ENCODE measurements around the gene STAM.

The STAM gene

DNA sequence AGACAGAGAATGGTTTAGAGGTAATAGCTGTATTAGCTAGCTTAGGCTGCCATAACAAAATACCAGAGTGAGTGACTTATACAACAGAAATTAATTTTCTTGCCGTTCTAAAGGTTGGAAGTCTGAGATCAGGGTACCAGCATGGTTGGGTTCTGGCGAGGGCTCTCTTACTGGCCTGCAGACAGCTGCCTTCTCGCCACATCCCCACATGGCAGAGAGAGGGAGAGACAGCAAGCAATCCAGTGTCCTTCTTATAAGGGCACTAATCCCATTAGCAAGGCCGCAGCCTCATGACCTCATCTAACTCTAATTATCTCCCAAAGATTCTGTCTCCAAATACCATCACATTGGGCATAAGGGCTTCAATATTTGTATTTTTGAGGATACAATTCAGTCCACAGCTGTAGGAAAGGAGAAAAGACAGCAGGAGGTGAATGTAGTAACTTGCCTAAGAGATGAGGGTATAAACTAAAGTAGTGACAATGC is 3.6 kb upstream of the STAM start:
- peaks cover 41% of the 10 kb centered on the region for H3K79me2 ChIP-seq (ENCODE audit: insufficient read depth, low read length)
- no peaks in the 10 kb centered on the region for H3K36me3 ChIP-seq (ENCODE audit: insufficient read depth, low read length)

GRCh38 chr10:17643339-17643754 is 604 bp upstream of the STAM start:
- no peaks in the 10 kb centered on the region for H3K9me2 ChIP-seq (replicated peaks; ENCODE audit: low read depth, low read length)
- no peaks in the 10 kb centered on the region for H3F3A ChIP-seq (ENCODE audit: low read depth)
- peaks cover 47% of the 10 kb centered on the region for H3K4me1 ChIP-seq (ENCODE audit: insufficient read depth, low read length, poor library complexity, severe bottlenecking)
- H3K27me3 ChIP-seq (ENCODE audit: insufficient read depth, low read length, poor library complexity, severe bottlenecking), result no peaks in the 10 kb centered on the region
- H3K79me2 ChIP-seq (ENCODE audit: insufficient read depth, low read length), result peaks cover 71% of the 10 kb centered on the region
- H3K4me2 ChIP-seq (ENCODE audit: low read depth, low read length, poor library complexity, severe bottlenecking), result peak overlapping the region; percentile 93
- peak overlapping the region; percentile 99 for H3K4me3 ChIP-seq (ENCODE audit: low read length, poor library complexity, severe bottlenecking)
- H2AFZ ChIP-seq (ENCODE audit: low read length), result peak overlapping the region; percentile 89
- H3K9me3 ChIP-seq (ENCODE audit: insufficient read depth, low read depth, low read length), result no peaks in the 10 kb centered on the region
- H4K20me1 ChIP-seq (ENCODE audit: insufficient read depth, low read length, poor library complexity, severe bottlenecking), result peaks cover 36% of the 10 kb centered on the region
- no peak for TF ChIP-seq EZH2phosphoT487 (IDR thresholded peaks at IDR 0.05; ENCODE audit: borderline replicate concordance)
- TF ChIP-seq, protein P1, sequence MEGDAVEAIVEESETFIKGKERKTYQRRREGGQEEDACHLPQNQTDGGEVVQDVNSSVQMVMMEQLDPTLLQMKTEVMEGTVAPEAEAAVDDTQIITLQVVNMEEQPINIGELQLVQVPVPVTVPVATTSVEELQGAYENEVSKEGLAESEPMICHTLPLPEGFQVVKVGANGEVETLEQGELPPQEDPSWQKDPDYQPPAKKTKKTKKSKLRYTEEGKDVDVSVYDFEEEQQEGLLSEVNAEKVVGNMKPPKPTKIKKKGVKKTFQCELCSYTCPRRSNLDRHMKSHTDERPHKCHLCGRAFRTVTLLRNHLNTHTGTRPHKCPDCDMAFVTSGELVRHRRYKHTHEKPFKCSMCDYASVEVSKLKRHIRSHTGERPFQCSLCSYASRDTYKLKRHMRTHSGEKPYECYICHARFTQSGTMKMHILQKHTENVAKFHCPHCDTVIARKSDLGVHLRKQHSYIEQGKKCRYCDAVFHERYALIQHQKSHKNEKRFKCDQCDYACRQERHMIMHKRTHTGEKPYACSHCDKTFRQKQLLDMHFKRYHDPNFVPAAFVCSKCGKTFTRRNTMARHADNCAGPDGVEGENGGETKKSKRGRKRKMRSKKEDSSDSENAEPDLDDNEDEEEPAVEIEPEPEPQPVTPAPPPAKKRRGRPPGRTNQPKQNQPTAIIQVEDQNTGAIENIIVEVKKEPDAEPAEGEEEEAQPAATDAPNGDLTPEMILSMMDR (conservative IDR thresholded peaks at IDR 0.05; ENCODE audit: low read length), result no peak
- H3K9ac ChIP-seq (ENCODE audit: low read depth, low read length, poor library complexity, severe bottlenecking), result peak overlapping the region; percentile 98
- no peaks in the 10 kb centered on the region for H3K36me3 ChIP-seq (ENCODE audit: insufficient read depth, low read length)

More for the DNA sequence above, 3.6 kb upstream of the STAM start:
- H2AFZ ChIP-seq (ENCODE audit: low read length), result no peak overlapping the region
- peaks cover 27% of the 10 kb centered on the region for H3K4me1 ChIP-seq (ENCODE audit: insufficient read depth, low read length, poor library complexity, severe bottlenecking)
- H4K20me1 ChIP-seq (ENCODE audit: insufficient read depth, low read length, poor library complexity, severe bottlenecking), result peaks cover 19% of the 10 kb centered on the region
- H3K9me2 ChIP-seq (replicated peaks; ENCODE audit: low read depth, low read length), result no peaks in the 10 kb centered on the region
- H3K9ac ChIP-seq (ENCODE audit: low read depth, low read length, poor library complexity, severe bottlenecking), result no peak overlapping the region
- H3K27me3 ChIP-seq (ENCODE audit: insufficient read depth, low read length, poor library complexity, severe bottlenecking), result no peaks in the 10 kb centered on the region
- H3K9me3 ChIP-seq (ENCODE audit: insufficient read depth, low read depth, low read length), result no peaks in the 10 kb centered on the region
- no peak overlapping the region for H3K4me3 ChIP-seq (ENCODE audit: low read length, poor library complexity, severe bottlenecking)
- H3K4me2 ChIP-seq (ENCODE audit: low read depth, low read length, poor library complexity, severe bottlenecking), result no peak overlapping the region
- TF ChIP-seq, protein P1 (conservative IDR thresholded peaks at IDR 0.05; ENCODE audit: low read length), result no peak
- TF ChIP-seq EZH2phosphoT487 (IDR thresholded peaks at IDR 0.05; ENCODE audit: borderline replicate concordance), result no peak
- H3F3A ChIP-seq (ENCODE audit: low read depth), result no peaks in the 10 kb centered on the region

GRCh38 chr10:17644485-17644943 is 563 bp downstream of the STAM start:
- H3K4me3 ChIP-seq (ENCODE audit: low read length, poor library complexity, severe bottlenecking), result peak overlapping the region; percentile 99
- peak overlapping the region; percentile 63 for H2AFZ ChIP-seq (ENCODE audit: low read length)
- H3K4me1 ChIP-seq (ENCODE audit: insufficient read depth, low read length, poor library complexity, severe bottlenecking), result peaks cover 58% of the 10 kb centered on the region
- H3K9ac ChIP-seq (ENCODE audit: low read depth, low read length, poor library complexity, severe bottlenecking), result peak overlapping the region; percentile 98
- no peaks in the 10 kb centered on the region for H3K9me3 ChIP-seq (ENCODE audit: insufficient read depth, low read depth, low read length)
- peak overlapping the region; percentile 93 for H3K4me2 ChIP-seq (ENCODE audit: low read depth, low read length, poor library complexity, severe bottlenecking)
- H3F3A ChIP-seq (ENCODE audit: low read depth), result no peaks in the 10 kb centered on the region; the same call in 1 of the 2 replicates
- no peaks in the 10 kb centered on the region for H3K27me3 ChIP-seq (ENCODE audit: insufficient read depth, low read length, poor library complexity, severe bottlenecking)
- TF ChIP-seq, protein P1 (conservative IDR thresholded peaks at IDR 0.05; ENCODE audit: low read length), result no peak
- TF ChIP-seq EZH2phosphoT487 (IDR thresholded peaks at IDR 0.05; ENCODE audit: borderline replicate concordance), result no peak
- H4K20me1 ChIP-seq (ENCODE audit: insufficient read depth, low read length, poor library complexity, severe bottlenecking), result peaks cover 39% of the 10 kb centered on the region
- no peaks in the 10 kb centered on the region for H3K36me3 ChIP-seq (ENCODE audit: insufficient read depth, low read length)
- no peaks in the 10 kb centered on the region for H3K9me2 ChIP-seq (replicated peaks; ENCODE audit: low read depth, low read length)
- H3K79me2 ChIP-seq (ENCODE audit: insufficient read depth, low read length), result peaks cover 82% of the 10 kb centered on the region

All from Loucy (cell line).